GM20000 (cell line): ENCODE data around the gene AFF4.

Source experiments
- DNase-seq: peaks from one replicate; pipeline ENCODE4 v3.0.0; 2012; ENCODE audit warnings: low spot score
- CTCF ChIP-seq: IDR thresholded peaks from 2 replicates; pipeline ENCODE4 v1.5.1; 2012; ENCODE audit warnings: mild to moderate bottlenecking, control low read depth; ENCODE audit errors: extremely low read depth, missing control alignments

Gene AFF4

DNA sequence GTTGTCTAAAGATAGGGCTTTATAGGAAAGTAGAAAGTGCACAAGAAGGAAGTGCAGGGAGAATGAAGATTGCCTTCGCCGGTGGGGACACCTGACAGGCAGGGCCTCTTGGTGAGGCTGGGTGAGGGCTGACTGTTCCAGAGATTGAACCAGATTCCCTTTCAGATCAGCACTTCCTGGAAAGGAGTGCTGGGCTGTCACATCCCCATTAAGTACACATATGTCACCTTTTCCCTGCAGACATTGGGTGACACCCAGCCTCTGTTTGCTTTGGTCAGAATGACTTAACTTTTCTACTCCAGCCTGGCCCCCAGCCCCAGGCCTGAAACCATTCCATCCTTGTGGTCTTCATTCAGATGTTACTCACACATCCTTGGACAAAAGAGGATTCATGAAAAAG, 125.6 kb downstream of the AFF4 start:
- DNase-seq, result no peak
- no peak for TF ChIP-seq CTCF

DNA sequence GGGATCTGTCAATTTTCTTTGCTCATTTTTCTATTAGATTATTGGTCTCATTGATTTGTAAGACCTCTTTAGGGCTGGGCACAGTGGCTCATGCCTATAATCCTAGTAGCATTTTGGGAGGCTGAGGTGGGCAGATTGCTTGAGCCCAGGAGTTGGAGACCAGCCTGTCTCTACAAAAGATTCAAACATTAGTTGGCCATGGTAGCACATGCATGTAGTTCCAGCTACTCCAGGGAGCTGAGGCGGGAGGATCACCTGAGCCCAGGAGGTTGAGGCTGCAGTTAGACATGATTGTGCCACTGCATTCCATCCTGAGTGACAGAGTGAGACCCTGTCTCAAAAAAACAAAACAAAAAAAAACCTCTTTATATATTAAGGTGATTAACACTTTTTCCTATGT, 126.6 kb downstream of the AFF4 start:
- DNase-seq, result no peak
- TF ChIP-seq CTCF, result no peak

DNA sequence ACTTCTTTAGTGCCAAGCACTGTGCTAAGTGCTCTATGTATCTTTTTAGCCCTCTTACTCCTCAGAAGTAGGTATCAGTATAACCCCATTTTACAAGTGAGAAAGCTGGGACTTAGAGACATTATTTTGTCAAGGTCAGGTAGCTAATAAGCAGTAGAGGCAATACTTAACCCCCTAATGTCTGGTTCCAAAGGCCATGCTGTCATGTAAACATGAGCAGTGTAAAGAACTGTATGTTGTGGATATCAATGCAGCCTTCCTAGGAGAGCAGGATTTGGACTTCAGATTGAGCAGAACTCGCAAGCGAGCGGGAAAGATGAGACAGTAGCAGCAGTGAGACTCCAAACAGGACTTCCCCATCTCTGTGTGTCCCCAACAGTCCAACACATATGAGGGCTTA, 129.4 kb downstream of the AFF4 start:
- no peak for DNase-seq
- no peak for TF ChIP-seq CTCF

DNA sequence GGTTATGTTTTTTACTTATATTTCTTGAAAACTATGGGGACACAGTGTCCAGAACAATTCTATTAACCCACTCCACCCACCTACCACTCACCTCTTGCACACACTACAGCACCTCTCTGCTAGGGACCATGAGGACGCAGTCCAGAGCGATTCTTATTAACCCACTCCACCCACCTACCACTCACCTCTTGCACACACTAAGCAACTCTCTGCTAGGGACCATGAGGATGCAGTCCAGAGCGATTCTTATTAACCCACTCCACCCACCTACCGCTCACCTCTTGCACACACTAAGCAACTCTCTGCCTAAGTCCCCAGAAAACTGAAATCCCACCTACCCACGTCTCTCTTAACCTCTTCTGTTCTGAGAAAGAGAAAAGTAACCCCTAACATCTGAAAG, 130.8 kb downstream of the AFF4 start:
- no peak for DNase-seq
- no peak for TF ChIP-seq CTCF

DNA sequence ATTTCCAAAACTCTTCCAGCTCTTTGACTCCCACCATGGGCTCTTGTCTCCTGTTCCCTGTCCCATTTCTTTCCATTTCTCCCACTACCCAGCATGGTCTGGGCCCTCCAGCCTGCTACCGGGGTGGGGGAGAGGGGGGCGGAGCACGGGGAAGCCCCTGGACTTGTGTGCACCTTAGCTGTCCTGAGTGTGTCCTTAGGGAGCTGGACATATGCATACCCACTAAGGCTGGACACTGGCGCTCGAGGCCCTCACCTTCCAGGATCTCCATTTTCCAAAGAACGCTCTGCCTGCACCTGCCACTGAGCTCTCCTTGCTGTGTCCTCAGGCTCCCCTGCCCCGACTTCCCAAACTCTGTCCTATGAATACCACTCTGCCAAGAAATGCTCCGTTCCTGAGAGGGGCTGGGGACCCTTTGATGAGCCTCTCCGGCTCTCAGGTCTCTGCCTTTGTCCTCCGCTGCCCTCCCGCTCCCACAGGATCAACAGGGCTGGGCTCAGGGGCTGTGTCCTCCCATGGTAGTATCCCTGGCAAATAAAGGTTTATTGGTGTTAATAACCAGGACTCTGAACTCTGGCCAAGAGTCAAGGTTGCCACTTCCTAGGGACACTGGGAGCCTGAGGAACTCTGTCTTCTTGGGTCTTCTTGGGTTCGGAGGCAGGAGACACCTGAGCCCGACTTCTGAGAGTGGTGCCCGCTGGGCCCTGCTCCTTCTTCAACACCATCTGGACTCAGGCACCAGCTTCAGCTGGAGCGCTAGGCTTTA, 132.2 kb downstream of the AFF4 start:
- no peak for DNase-seq
- no peak for TF ChIP-seq CTCF

DNA sequence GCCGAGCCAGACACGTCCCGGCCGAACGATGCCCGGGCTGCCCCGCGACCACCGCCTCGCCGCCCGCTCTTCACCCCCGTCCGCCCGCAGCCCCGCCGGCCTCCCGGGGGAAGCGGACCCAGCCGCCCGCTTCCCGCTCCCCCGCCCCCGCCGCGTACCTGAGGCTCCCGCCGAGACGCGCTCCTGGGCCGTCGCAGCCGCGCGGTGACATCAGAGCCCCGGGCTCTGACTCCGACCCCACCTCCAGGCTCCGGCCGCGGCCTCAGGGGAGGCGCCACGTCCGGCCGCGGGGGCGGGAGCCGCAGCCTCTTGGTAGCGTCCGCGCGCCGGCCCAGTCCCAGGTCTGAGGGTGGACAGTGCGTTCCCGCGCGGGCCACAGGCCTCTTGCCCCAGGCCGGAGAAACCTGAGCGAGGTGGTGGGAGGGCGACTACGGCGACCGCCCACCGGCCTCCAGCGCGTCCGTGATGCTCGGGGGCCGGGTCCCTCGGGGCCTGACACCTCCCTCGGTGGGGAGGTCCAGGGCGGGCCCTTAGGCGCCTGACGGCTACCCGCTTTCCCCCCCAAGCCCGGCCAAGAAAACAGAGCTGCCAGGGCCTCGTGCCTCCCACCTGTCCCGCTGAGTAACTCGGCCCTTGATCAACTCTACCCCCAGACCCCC, 132.9 kb downstream of the AFF4 start, which contains the start of gene SHROOM1:
Gene SHROOM1 (minus strand): TSS at position 212 of the 659 bp plus-strand sequence. CDS start 4,507 bp downstream, outside the sequence.
- no peak for TF ChIP-seq CTCF

DNA sequence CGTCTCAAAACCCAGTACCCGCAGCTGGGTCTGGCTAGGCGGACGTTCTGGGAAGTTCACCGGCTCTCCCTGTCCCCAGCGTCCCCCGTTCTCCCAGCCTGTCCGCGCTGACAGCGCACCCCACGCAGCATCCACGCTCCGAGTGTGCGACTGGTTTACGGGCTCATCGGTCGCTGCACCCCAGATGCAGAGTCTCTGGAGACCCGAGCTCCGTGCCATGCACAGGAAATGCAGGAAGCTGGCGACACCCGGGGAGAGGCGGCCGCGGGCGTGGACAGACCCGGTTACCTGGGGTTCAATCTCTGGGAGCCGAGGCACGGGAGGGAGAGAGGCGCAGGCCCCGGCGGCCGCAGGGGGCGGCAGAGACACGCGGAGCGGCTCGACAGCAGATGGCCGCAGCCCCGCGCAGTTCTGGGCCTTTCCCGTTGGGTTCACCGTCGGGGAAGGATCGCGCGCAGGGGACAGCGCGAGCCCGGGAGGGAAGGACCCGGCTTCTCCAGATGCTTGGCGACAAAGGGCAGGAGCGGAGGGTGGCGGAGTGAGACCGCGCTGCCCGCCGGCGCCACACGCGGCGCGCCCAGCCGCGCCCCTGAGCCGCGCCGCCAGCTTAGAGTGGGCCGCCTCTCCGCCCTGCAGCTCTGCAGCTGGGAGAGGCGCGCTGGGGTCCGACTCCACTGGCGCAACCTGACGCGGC, 133.5 kb downstream of the AFF4 start:
- TF ChIP-seq CTCF, result peak; percentile 78
- DNase-seq, result peak; percentile 96

More for the DNA sequence above, 132.9 kb downstream of the AFF4 start, which contains the start of gene SHROOM1:
- peak; percentile 93 for DNase-seq
